GM12878 (cell line): ENCODE results near the gene VASP. TPM values are rescaled to one million over a fixed set of nuclear protein-coding genes. Genes with fewer than 3 reads are reported as not detected.

Experiments used
- ATF7 ChIP-seq: fragments of 450-650 bp; IDR thresholded peaks from 2 replicates; pipeline ENCODE4 v1.6.1; 2016; ENCODE audit warnings: low read depth, mild to moderate bottlenecking
- BCL11A ChIP-seq: IDR thresholded peaks from 2 replicates; pipeline ENCODE4 v1.6.1; 2011; ENCODE audit warnings: low read depth, low read length
- BCL3 ChIP-seq: IDR thresholded peaks from 2 replicates; pipeline ENCODE4 v1.6.1; 2011; ENCODE audit warnings: borderline replicate concordance, low read depth, mild to moderate bottlenecking, moderate library complexity, low read length; ENCODE audit not compliant: insufficient read depth, poor library complexity, severe bottlenecking
- CBFB ChIP-seq: IDR thresholded peaks from 2 replicates; pipeline ENCODE4 v1.6.1; 2016; ENCODE audit warnings: antibody characterized with exemption, low read depth
- CEBPB ChIP-seq, 2 experiments: fragments of 150-350 bp in 1 of 2; IDR thresholded peaks; 2 replicates each; pipeline ENCODE4 v1.6.1; 2012 to 2014; ENCODE audit warnings: low read depth in 2 of 2, low read length in 2 of 2, borderline replicate concordance in 1 of 2, inconsistent platforms in 1 of 2
- E2F8 ChIP-seq: fragments of 450-650 bp; IDR thresholded peaks from 2 replicates; pipeline ENCODE4 v1.6.1; 2018; ENCODE audit warnings: mild to moderate bottlenecking, low read depth, moderate library complexity; ENCODE audit not compliant: partially characterized antibody
- HDAC6 ChIP-seq: fragments of 200-600 bp; sonication (generic); IDR thresholded peaks from one replicate; pipeline ENCODE4 v1.8.0; 2017; ENCODE audit warnings: antibody characterized with exemption; ENCODE audit not compliant: unreplicated experiment
- MYB ChIP-seq: fragments of 150-350 bp; IDR thresholded peaks from 2 replicates; pipeline ENCODE4 v1.6.1; 2014; ENCODE audit warnings: mild to moderate bottlenecking, low read depth, low read length, borderline replicate concordance
- MYC ChIP-seq: IDR thresholded peaks from 2 replicates; pipeline ENCODE4 v1.6.1; 2011; ENCODE audit warnings: mild to moderate bottlenecking, low read length, moderate library complexity, inconsistent platforms; ENCODE audit not compliant: insufficient read depth, insufficient replicate concordance, insufficient read length, severe bottlenecking
- POLR2A ChIP-seq: IDR thresholded peaks from 2 replicates; pipeline ENCODE4 v1.6.1; 2011; ENCODE audit warnings: low read depth, mild to moderate bottlenecking, low read length
- POLR2AphosphoS5 ChIP-seq: IDR thresholded peaks from 2 replicates; pipeline ENCODE4 v1.6.1; 2011; ENCODE audit warnings: mild to moderate bottlenecking, low read length, inconsistent platforms
- POU2F2 ChIP-seq: IDR thresholded peaks from 3 replicates; pipeline ENCODE4 v1.6.1; 2011; ENCODE audit warnings: low read depth, mild to moderate bottlenecking, low read length, borderline replicate concordance
- RAD51 ChIP-seq: fragments of 450-650 bp; IDR thresholded peaks from 2 replicates; pipeline ENCODE4 v1.6.1; 2016; ENCODE audit warnings: moderate library complexity, mild to moderate bottlenecking, inconsistent platforms
- RBBP5 ChIP-seq: fragments of 200-600 bp; sonication (generic); conservative IDR thresholded peaks from 2 replicates; pipeline ENCODE4 v1.6.1; 2016
- RELA ChIP-seq: fragments of 450-650 bp; IDR thresholded peaks from 2 replicates; pipeline ENCODE4 v1.8.0; 2014; ENCODE audit warnings: borderline replicate concordance; ENCODE audit not compliant: partially characterized antibody
- RUNX3 ChIP-seq: IDR thresholded peaks from 2 replicates; pipeline ENCODE4 v1.6.1; 2012; ENCODE audit warnings: low read length, inconsistent platforms
- SMAD1 ChIP-seq: fragments of 450-650 bp; IDR thresholded peaks from 2 replicates; pipeline ENCODE4 v1.6.1; 2018; ENCODE audit warnings: mild to moderate bottlenecking, low read depth; ENCODE audit not compliant: partially characterized antibody
- SP1 ChIP-seq: IDR thresholded peaks from one replicate; pipeline ENCODE4 v1.6.1; 2011; ENCODE audit warnings: low read depth, low read length
- TARDBP ChIP-seq: IDR thresholded peaks from 2 replicates; pipeline ENCODE4 v1.6.1; 2016; ENCODE audit warnings: borderline replicate concordance
- TCF7 ChIP-seq: IDR thresholded peaks from 2 replicates; pipeline ENCODE4 v1.6.1; 2014; ENCODE audit warnings: antibody characterized with exemption, borderline replicate concordance
- polyA plus RNA-seq, 11 experiments: library from polyadenylated mRNA; depleted of rRNA in 4 of 11; unstranded in 6 of 11; stranded (reverse) in 5 of 11; fragments of >200 nt; fragmentation: Nextera tagmentation in 4 of 11; fragmentation: Illumina TruSeq in 1 of 11; extraction: Ambion mirVana in 4 of 11; extraction: Trizol in 1 of 11; gene quantifications; 1 replicate in 1 of 11; 2 replicates in 10 of 11; pipeline versions ENCODE4 v1.2.1 to v1.2.3, GENCODE V29; 2011 to 2016; ENCODE audit warnings: inconsistent platforms in 2 of 11, missing spikeins in 2 of 11, low read depth in 1 of 11
- total RNA-seq, 4 experiments: library from RNA; depleted of rRNA in 3 of 4; stranded (reverse); fragments of >200 nt in 3 of 4; fragmentation: Illumina TruSeq in 1 of 4; extraction: Trizol in 1 of 4; gene quantifications; 2 replicates each; pipeline versions ENCODE4 v1.2.1 to v1.2.3, GENCODE V29; 2013 to 2021
- TF ChIP-seq, protein P1 (sequence below): fragments of 450-650 bp; IDR thresholded peaks from 2 replicates; pipeline ENCODE4 v1.6.1; 2016; ENCODE audit warnings: mild to moderate bottlenecking, moderate library complexity, borderline replicate concordance
- TF ChIP-seq, protein P2 (sequence below): fragments of 450-650 bp; conservative IDR thresholded peaks from 2 replicates; pipeline ENCODE4 v1.6.1; 2017; ENCODE audit warnings: mild to moderate bottlenecking, moderate library complexity

VASP gene
- total and polyA plus RNA-seq, 10 of the 15 experiments (the other 5 are each of a cell fraction or from before 2014, with no cell fraction given), result 19.5 to 298 (median 84.8) TPM

GRCh38 chr19:45528149-45528743, 21.0 kb downstream of the VASP start (continued):
- TF ChIP-seq E2F8 (no peak), CEBPB (IDR thresholded peaks at IDR 0.05; ENCODE audit: borderline replicate concordance in 1 of 2, low read depth in 2 of 2, low read length in 2 of 2) (no peak), POU2F2 (peak; percentile 2; the same call in 1 of the 3 replicates), ATF7 (no peak), RBBP5 (no peak), MYC (no peak), POLR2AphosphoS5 (peak; percentile 67), POLR2A (peak; percentile 14; the same call in 1 of the 2 replicates), SP1 (no peak), BCL11A (no peak), TCF7 (no peak), RUNX3 (no peak), RELA (no peak), BCL3 (peak; percentile 11), HDAC6 (no peak), RAD51 (no peak), MYB (no peak), CBFB (no peak), SMAD1 (no peak), TARDBP (no peak)
- TF ChIP-seq, protein P1, sequence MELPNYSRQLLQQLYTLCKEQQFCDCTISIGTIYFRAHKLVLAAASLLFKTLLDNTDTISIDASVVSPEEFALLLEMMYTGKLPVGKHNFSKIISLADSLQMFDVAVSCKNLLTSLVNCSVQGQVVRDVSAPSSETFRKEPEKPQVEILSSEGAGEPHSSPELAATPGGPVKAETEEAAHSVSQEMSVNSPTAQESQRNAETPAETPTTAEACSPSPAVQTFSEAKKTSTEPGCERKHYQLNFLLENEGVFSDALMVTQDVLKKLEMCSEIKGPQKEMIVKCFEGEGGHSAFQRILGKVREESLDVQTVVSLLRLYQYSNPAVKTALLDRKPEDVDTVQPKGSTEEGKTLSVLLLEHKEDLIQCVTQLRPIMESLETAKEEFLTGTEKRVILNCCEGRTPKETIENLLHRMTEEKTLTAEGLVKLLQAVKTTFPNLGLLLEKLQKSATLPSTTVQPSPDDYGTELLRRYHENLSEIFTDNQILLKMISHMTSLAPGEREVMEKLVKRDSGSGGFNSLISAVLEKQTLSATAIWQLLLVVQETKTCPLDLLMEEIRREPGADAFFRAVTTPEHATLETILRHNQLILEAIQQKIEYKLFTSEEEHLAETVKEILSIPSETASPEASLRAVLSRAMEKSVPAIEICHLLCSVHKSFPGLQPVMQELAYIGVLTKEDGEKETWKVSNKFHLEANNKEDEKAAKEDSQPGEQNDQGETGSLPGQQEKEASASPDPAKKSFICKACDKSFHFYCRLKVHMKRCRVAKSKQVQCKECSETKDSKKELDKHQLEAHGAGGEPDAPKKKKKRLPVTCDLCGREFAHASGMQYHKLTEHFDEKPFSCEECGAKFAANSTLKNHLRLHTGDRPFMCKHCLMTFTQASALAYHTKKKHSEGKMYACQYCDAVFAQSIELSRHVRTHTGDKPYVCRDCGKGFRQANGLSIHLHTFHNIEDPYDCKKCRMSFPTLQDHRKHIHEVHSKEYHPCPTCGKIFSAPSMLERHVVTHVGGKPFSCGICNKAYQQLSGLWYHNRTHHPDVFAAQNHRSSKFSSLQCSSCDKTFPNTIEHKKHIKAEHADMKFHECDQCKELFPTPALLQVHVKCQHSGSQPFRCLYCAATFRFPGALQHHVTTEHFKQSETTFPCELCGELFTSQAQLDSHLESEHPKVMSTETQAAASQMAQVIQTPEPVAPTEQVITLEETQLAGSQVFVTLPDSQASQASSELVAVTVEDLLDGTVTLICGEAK, result no peak
- TF ChIP-seq, protein P2, sequence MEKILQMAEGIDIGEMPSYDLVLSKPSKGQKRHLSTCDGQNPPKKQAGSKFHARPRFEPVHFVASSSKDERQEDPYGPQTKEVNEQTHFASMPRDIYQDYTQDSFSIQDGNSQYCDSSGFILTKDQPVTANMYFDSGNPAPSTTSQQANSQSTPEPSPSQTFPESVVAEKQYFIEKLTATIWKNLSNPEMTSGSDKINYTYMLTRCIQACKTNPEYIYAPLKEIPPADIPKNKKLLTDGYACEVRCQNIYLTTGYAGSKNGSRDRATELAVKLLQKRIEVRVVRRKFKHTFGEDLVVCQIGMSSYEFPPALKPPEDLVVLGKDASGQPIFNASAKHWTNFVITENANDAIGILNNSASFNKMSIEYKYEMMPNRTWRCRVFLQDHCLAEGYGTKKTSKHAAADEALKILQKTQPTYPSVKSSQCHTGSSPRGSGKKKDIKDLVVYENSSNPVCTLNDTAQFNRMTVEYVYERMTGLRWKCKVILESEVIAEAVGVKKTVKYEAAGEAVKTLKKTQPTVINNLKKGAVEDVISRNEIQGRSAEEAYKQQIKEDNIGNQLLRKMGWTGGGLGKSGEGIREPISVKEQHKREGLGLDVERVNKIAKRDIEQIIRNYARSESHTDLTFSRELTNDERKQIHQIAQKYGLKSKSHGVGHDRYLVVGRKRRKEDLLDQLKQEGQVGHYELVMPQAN, result no peak
